BJ (cell line): ENCODE results near the gene LZTS2. TPM values are rescaled to one million over a fixed set of nuclear protein-coding genes. Genes with fewer than 3 reads are reported as not detected.

Experiments
- CTCF ChIA-PET: fragments of 350-600 bp; formaldehyde crosslinking; extraction: SDS; loops from one replicate; lab custom pipeline; 2021; ENCODE audit warnings: antibody characterized with exemption, inconsistent platforms; lab: Yijun Ruan, JAX
- POLR2A ChIA-PET: fragments of 300-600 bp; sonication (Branson Sonifier 250); formaldehyde crosslinking; extraction: SDS; loops from one replicate; lab custom pipeline; 2021; ENCODE audit warnings: antibody characterized with exemption; lab: Charles Lee
- DNase-seq: peaks from one replicate; pipeline ENCODE4 v3.0.0-alpha.2; 2011; ENCODE audit warnings: low read depth
- H3K27me3 ChIP-seq: 2 replicates; pipeline ENCODE4 v1.6.0; 2011; ENCODE audit warnings: low read length; ENCODE audit not compliant: control insufficient read depth, insufficient read depth
- H3K36me3 ChIP-seq: 2 replicates; pipeline ENCODE4 v1.5.1; 2011; ENCODE audit warnings: low read length; ENCODE audit not compliant: control insufficient read depth, insufficient read depth
- H3K4me3 ChIP-seq: 2 replicates; pipeline ENCODE4 v1.5.1; 2011; ENCODE audit warnings: low read depth, mild to moderate bottlenecking, control low read depth, low read length
- CTCF ChIP-seq: IDR thresholded peaks from 2 replicates; pipeline ENCODE4 v1.5.1; 2011; ENCODE audit warnings: low read depth, mild to moderate bottlenecking, control low read depth, inconsistent platforms, low read length, moderate library complexity; ENCODE audit not compliant: insufficient read depth
- polyA plus RNA-seq: library from polyadenylated mRNA; depleted of rRNA; stranded (reverse); fragments of >200 nt; gene quantifications from 2 replicates; pipeline ENCODE4 v1.2.3, GENCODE V29; 2011

Gene LZTS2
- polyA plus RNA-seq, 1 experiment = 81.5 TPM

- 0 out of 2 replicates have a peak, but pooled peaks cover 2% of the 10 kb centered on the region for H3K27me3 ChIP-seq
- DNase-seq = no peak
- H3K36me3 ChIP-seq = no peaks in the 10 kb centered on the region
- ChIA-PET CTCF (interaction anchor here (0.6 to 15.1 kb wide), 7 partner anchors 11 to 36 kb away, joined by 3 to 194 read pairs (median 4); partner anchors contain the start of gene LZTS2), POLR2A (no interaction called here)
- TF ChIP-seq CTCF = no peak
- no peak overlapping the region for H3K4me3 ChIP-seq
Measured at GRCh38 chr10:101027106-101027720, 27.6 kb downstream of the LZTS2 start.

GRCh38 chr10:101028446-101029337 is 29.1 kb downstream of the LZTS2 start:
- ChIA-PET CTCF (interaction anchor here (1.5 to 15.1 kb wide), 5 partner anchors 12 to 37 kb away, joined by 3 to 194 read pairs (median 29); partner anchors contain the start of gene KAZALD1), POLR2A (no interaction called here)
- 0 out of 2 replicates have a peak, but pooled peaks cover 2% of the 10 kb centered on the region for H3K27me3 ChIP-seq
- no peak for TF ChIP-seq CTCF
- no peaks in the 10 kb centered on the region for H3K36me3 ChIP-seq
- H3K4me3 ChIP-seq = no peak overlapping the region
- DNase-seq = no peak

GRCh38 chr10:101029520-101030295 is 30.1 kb downstream of the LZTS2 start:
- TF ChIP-seq CTCF = peak; percentile 20; the same call in 1 of the 2 replicates
- POLR2A ChIA-PET = no interaction called here
- DNase-seq = no peak
- 0 out of 2 replicates have a peak, but pooled peaks cover 2% of the 10 kb centered on the region for H3K27me3 ChIP-seq
- H3K36me3 ChIP-seq = peaks cover under 1% of the 10 kb centered on the region; the same call in 1 of the 2 replicates
- H3K4me3 ChIP-seq = no peak overlapping the region
- CTCF ChIA-PET = interaction anchor here (1.5 to 15.1 kb wide), 7 partner anchors 12 to 36 kb away, joined by 3 to 194 read pairs (median 27); partner anchors contain the start of gene KAZALD1

- 0 out of 2 replicates have a peak, but pooled peaks cover 2% of the 10 kb centered on the region for H3K27me3 ChIP-seq
- DNase-seq = no peak
- no peak for TF ChIP-seq CTCF
- H3K36me3 ChIP-seq = peaks cover 7% of the 10 kb centered on the region
- ChIA-PET CTCF (interaction anchor here (1.5 to 15.1 kb wide), 9 partner anchors 9 to 111 kb away, joined by 3 to 194 read pairs (median 15); partner anchors contain the start of gene KAZALD1), POLR2A (interaction anchor here (1.1 kb wide), 1 partner anchor 12 kb away, joined by 3 read pairs; no protein-coding TSS in a partner anchor)
- H3K4me3 ChIP-seq = peak overlapping the region; percentile 76
Measured at GRCh38 chr10:101030496-101031127, 31.0 kb downstream of the LZTS2 start.
